NCI-H774 (cell line): ENCODE data around the gene TRDMT1.

ENCODE experiments used
- DNase-seq: peaks from one replicate; lab custom pipeline; 2025; lab: John Stamatoyannopoulos, UW

TRDMT1 gene, protein sequence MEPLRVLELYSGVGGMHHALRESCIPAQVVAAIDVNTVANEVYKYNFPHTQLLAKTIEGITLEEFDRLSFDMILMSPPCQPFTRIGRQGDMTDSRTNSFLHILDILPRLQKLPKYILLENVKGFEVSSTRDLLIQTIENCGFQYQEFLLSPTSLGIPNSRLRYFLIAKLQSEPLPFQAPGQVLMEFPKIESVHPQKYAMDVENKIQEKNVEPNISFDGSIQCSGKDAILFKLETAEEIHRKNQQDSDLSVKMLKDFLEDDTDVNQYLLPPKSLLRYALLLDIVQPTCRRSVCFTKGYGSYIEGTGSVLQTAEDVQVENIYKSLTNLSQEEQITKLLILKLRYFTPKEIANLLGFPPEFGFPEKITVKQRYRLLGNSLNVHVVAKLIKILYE

DNA sequence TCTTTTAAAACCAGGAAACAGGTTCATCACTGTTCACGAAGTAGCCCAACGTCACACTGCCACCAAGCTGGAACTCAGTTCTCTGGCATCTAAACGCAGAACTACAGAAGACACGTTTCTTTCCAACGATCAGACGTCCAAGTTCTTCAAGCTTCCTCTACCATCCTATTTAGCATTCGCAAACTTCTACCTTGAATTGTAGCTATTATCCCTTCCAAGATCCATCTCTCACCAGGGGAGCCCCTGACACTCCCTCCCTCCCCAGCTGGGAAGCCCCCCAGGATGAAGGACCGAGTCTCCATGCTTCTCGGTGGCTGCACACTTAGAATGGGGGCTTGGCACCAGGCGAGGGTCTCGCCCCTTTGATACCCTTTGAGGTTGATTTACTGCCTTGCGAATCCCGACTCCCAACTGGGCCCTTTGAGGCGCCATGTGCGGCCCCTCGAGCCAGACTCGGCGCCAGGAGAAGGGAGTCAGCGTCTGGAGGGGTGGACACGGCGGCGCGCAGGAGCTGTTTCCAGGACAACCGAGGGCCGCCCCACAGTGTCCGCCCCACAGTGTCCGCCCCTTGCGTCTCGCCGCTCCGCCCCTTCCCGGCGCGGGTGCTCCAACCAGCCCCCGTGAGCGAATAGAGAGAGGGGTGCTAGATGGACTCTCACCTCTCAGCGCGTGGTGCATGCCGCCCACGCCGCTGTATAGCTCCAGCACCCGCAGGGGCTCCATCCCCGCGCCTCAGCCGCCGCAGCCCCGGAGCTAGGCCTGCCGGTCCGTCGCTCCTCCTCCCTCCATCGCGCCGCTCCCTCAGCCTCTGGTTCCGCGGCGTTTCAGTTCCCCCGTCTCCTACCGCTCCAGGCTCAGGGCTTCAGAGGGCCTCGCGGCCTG lies at the start of gene TRDMT1:
TRDMT1 (minus strand) TSS at position 761 of the 882 bp plus-strand sequence; CDS start at position 723, 38 bp downstream.
- DNase-seq: peak; percentile 51

DNA sequence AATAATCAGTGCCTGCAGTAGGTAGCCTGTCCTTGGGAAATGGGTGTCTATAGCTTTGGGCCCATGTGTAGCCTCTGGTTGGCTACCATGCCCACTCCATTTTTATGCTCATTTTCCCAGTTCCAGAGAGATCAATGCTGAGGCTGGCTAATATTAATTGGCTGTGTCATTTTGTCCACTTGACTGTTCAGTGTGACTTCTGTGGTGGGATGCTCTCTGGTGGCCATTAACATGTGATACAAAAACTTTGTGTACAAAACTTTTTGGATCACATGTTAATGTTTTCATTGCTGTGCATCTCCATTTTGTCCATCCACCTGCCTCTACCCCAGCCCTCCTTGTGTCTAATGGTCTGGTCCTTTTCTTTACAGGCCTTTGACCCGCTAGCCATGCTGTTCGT lies 49.3 kb upstream of the TRDMT1 start:
- DNase-seq: no peak

DNA sequence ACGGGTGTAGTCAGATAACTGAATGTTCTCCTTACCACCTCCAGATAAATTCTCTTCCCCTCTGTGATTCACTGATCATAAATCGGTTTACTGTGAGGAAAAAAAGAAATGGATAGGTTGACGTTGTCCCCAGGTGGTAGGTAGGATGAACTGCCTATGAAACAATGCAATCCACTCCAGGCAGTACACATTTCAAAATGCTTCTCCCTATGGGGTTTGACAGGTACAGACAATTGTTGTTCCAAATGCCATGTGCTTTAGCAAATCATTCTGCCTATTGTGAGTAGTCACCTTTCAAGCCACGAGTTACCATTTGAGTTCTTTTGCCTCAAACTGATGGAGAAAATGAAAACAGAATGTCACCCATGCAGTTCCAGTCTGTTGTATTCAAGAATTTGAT lies 48.3 kb upstream of the TRDMT1 start:
- no peak for DNase-seq

DNA sequence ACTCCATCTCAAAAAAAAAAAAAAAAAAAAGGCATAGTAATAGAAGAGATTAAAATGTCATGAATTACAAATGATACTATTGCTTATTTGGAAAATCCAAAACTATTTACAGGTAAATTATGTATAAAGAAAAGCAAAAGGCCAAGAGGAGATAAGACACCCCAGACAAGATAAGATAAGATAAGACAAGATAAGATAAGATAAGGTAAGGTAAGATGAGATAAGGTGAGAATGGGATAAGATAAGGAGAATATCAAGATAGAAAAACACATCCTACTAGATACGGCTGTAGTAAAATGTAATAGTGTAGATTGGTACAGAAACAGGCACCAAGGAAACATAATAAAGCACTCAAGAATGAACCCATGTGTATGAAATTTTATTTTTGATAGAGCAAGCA lies 47.5 kb upstream of the TRDMT1 start:
- no peak for DNase-seq

DNA sequence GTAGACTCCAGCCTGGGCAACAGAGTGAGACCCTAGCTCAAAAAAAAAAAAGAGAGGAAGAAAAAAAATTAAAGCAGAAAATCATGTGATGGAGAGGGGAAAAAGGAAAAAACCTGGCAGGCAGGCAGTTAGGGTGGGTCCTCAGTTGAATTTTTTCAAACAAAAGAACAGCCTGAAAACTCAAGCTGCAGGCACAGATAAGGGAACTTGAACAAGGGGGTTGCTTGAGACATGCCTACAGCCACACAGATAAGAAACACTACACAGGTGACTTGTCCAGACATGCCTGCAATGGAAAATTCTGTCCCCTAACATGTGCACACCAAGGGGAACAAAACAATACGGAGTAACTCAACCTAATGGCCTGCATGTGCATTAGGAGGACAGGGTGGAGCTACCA lies 45.7 kb upstream of the TRDMT1 start:
- no peak for DNase-seq

DNA sequence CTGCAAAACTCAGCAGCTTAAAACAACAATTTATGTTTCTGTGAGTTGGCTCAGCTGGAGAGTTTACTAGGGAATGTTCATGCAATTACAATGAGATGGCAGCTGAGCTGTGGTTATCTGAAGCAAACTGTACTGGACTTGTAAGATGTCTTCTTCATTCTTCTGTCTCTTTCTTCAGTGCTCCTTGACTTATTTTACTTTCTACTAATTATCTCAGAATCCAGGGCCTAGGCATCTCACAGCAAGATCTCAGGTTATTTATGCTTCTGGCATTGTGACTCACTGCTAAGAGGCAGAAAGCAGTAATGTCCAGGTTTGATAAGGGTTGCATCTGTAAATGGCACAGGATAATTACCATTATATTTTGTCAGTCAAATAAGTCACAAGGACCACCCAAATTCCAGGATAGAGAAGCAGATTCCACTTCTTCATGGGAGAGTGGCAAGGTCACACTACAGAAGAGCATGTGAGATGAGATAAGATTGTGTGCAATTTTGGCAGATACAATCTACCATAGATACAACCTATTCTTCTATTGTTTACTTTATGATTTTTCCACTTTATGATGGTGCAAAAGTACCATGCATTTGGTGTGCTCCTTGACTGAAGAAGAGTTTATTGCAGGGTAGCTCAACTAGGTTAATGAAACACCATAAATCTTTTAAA lies 43.4 kb upstream of the TRDMT1 start:
- DNase-seq: no peak

DNA sequence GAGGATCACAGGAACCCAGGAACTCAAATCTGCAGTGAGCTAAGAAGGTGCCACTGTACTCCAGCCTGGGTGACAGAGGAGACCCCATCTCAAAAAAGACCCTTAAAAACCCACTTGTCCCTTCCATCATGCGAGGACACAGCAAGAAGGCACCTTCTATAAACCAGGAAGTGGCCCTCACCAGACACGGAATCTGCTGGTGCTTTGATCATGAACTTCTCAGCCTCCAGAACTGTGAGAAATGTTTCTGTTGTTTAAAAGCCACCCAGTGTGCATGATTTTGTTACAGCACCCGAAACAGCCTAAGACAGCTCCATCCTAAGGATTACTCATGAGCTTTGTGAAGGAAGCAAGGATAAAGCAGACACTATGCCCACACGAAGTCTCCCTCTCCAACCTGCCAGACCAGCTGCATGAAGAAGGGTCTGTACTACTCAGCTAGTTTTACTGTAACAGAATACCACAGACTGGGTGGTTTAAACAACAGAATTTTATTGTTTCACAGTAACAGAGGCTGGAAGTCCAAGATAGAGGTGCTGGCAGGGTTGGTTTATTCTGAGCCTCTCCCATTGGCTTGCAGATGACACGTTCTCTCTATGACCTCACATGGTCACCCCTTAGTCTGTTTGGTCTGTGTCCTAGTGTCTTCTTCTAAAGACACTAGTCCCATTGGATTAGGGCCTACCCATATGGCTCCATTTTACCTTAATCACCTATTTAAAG lies 40.3 kb upstream of the TRDMT1 start:
- DNase-seq: no peak

DNA sequence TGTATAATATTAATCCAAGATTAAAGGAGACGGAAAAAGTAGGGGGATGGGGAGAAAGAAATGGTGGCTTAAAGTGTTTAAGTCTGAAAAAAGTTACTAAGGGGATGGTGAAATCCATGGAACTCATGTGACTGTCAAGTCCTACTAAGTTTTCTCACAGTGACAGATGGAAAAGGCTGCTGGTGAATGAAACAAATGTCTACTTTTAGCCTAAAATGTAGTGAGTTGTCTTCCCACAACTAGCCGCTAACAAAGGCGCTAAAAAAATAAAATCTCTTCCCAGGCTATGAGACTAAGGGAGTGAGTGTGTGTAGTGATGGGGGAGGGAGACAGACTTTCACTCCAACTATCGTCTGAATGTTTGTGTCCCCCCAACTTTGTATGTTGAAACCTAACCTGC lies 39.1 kb upstream of the TRDMT1 start:
- DNase-seq: no peak

DNA sequence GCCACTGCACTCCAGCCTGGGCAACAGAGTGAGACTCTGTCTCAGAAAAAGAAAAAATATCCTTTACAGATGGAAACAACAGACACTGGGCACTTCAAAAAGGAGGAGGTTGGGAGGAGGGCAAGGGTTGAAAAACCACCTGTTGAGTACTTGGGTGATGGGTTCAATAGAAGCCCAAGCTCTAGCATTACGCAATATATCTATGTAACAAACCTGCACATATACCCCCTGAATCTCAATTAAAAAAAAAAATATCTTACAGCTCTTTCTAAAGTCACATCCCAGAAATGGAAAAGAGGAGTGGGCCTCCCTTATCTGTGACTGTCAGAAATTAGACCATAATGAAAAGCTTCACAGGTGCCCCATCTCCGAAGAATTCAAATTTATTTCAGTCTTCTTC lies 38.6 kb upstream of the TRDMT1 start:
- no peak for DNase-seq

DNA sequence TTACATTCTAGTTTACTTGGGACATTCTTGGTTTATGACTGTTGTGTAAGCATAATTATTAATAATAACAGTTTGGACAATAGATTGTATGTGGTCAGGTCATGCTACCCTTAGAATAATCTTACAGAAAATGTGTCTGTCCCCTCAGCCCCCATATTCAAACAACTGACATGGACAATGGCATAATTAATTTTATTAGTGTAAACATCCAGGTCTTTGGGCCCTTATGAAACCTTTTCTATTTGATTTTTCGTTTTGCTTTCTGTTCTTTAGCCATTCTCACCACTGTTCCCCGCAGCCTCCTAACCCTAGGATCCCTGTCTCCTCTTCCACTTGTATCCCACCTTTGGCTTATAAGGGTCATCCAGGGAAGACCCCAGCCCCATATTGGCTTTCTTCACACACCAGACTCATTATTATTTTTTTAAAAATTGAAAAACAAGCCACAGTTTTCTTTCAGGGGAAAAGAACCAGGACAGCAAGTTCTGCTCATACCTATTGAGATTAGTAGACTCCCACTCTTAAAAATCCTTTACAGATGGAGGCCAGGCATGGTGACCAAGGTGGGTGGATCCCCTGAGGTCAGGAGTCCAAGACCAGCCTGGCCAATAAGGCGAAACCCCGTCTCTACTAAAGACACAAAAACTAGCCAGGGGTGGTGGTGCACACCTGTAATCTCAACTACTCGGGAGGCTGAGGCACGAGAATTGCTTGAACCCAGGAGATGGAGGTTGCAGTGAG lies 38.0 kb upstream of the TRDMT1 start:
- DNase-seq: no peak

DNA sequence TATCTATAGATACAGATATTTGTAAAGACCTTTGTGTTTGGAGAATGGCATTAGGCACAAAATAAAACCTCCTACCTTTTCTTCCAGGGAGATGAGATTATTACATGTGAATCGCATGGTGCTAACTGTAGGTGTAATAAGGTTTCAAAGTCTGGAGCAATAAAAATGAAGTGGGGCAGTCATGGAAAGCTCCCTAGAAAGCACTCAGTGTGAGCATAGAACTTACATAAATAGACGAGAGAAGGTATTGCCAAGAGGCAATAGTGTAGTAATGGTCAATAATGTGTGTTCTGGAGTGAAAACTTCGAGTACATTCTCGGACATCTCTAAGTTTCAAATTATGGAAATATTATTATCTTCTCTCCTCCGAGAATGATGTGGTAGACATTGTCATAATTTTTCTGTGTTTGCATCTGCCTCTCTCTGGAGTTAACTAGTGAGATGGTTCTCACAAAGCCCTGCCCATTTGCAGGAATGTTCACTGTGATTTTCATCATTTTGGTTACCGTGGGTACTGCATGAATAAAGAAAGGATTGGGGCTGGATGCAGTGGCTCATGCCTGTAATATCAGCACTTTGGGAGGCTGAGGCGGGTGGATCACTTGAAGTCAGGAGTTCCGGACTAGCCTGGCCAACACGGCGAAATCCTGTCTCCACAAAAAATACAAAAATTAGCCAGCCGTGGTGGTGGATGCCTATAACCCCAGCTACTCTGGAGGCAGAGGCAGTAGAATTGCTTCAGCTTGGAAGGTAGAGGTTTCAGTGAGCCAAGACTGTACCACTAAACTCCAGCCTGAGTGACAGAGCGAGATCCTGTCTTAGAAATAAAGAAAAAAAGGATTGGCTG lies 37.2 kb upstream of the TRDMT1 start:
- DNase-seq: no peak

DNA sequence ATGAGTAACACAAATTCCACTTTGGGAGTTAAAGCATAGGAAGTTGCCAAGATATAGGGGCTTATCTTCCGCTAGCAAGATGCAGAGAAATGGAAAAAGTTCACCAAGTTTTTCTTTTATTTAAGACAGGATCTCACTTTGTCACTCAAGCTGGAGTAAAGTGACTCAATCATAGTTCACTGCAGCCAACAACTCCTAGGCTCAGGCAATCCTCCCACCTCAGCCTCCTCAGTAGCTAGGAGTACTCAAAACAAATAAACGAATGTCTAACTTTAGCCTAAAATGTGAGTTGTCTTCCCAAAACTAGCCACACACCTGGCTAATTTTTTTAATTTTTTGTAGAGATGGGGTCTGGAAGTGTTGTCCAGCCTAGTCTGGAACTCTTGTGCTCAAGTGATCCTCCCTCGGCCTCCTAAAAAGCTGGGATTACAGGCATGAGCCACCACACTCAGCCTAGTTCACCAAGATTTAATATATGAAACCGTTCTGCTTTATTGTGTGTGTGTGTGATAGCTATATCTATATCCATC lies 36.5 kb upstream of the TRDMT1 start:
- no peak for DNase-seq

DNA sequence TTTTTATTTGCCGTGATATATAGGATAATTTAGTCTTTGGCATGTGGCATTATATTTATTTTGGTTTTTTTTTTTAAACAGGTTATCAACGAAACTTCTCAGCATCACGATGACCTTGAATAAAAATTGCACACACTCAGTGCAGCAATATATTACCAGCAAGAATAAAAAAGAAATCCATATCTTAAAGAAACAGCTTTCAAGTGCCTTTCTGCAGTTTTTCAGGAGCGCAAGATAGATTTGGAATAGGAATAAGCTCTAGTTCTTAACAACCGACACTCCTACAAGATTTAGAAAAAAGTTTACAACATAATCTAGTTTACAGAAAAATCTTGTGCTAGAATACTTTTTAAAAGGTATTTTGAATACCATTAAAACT lies 35.7 kb upstream of the TRDMT1 start:
- no peak for DNase-seq

DNA sequence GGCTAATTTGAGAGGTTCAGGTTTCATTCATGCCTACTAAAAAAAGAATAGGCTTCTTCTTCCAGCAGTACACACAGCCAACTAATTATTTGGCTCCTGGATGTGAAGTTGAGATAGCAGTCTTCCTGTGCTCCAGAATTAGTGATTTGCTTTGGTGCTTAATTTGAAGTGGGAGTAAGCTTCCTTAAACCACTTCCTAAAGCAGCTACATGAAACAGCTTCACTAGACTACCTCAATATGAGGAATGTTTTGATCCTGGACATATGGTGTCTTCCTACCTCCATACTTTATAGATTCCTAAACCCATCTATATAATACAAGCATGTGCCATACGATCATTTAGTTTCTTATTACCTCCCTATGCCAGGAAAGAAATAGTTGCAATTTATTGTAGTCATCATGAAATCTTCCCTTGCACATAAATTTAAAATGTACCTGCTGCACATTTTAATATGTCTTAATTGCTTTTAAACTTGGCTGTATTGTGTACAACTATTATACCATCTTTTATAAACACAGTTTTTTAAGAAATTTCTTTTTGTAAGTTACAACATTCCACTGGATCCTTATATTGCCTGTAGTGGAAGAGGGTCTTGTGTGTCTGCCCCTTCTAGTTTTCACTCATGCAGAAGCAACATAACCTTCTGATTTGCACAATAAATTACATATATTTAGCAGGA lies 35.1 kb upstream of the TRDMT1 start:
- no peak for DNase-seq

DNA sequence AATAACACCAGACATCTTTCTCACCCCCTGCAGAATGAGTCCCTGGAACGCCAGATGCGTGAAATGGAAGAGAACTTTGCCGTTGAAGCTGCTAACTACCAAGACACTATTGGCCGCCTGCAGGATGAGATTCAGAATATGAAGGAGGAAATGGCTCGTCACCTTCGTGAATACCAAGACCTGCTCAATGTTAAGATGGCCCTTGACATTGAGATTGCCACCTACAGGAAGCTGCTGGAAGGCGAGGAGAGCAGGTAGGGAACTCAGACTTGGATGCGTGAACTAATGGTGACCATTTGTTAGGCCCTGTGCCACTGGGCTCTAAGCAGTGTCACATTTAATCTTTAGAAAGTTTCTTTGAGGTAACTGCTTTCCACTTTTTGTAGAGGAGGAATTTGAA lies 33.7 kb upstream of the TRDMT1 start:
- DNase-seq: no peak

DNA sequence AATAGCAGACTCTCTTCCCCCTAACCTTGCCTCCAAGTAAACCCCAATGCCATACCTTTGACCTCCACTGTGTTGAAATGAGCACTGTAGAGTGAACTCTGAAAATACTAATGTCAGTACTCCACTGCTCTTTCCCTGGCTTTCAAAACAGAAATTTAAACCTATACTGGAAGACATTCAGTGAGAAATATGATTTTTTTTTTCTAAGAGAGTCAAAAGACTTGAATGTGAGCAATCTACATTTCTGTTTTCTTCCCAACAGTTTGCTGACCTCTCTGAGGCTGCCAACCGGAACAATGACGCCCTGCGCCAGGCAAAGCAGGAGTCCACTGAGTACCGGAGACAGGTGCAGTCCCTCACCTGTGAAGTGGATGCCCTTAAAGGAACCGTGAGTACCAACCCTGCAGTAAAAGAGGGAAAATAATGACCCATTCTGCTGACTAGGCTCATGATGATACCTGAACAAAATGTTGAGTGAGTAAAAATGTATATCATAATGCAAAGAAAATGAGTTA lies 33.0 kb upstream of the TRDMT1 start:
- DNase-seq: no peak

DNA sequence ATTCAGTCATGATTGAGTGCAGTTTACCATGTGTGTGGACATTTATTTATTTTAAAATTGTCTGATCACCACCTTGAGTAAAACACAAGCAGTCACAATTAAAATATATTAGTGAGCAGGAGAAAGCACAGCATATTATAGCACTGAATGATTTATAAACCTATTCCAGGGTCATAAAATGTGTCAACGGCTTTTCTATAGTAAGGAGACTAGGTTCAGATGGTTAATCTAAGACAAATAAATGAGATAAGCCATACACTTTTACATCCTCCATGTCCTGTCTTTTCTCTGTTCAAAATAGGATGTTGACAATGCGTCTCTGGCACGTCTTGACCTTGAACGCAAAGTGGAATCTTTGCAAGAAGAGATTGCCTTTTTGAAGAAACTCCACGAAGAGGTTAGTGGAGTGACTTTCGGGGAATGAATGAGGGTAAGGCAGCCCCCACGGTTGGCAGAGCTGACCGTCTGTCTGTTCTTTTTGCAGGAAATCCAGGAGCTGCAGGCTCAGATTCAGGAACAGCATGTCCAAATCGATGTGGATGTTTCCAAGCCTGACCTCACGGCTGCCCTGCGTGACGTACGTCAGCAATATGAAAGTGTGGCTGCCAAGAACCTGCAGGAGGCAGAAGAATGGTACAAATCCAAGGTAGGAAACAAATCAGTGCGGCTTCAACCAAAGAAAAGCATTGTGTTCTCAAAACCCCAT lies 32.0 kb upstream of the TRDMT1 start:
- no peak for DNase-seq

DNA sequence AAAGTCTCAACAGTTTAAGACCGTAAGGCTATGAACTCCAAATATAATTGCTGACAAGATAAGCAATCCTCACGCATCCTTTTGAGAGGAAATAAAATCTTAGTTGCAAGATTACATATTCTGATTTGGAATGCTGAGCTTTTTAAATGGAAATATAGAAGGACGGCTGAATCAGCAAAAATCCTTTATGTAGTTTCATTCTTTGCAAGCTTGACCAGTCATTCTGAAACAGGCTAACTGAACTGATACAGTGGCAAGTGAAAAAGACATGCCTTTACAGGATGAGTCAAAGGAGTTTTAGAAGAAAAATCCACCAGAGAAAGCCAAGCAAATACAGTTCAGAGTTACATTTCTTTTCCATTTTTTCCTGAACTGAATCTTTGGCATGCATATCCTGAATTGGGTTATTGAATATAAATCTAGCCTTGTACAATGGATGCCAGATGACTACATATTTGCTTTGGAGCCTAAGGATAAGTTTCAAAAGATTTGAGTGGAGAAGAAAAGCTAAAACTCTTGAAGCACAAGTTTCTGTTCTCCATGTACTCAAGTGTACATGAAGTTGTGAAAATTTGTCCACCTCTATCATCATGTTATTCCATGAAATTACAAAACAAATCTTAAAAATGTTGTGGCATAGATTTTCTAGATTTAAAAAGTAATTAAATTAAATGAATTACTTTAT lies 30.9 kb upstream of the TRDMT1 start:
- no peak for DNase-seq
